ENCODE measurements around the gene LRP1B. TPM values are rescaled to one million over a fixed set of nuclear protein-coding genes. Genes with fewer than 3 reads are reported as not detected.

LRP1B gene
- total and polyA plus RNA-seq, 2 donors (not counting 1 experiment from before 2014, with no cell fraction given), result not detected

DNA sequence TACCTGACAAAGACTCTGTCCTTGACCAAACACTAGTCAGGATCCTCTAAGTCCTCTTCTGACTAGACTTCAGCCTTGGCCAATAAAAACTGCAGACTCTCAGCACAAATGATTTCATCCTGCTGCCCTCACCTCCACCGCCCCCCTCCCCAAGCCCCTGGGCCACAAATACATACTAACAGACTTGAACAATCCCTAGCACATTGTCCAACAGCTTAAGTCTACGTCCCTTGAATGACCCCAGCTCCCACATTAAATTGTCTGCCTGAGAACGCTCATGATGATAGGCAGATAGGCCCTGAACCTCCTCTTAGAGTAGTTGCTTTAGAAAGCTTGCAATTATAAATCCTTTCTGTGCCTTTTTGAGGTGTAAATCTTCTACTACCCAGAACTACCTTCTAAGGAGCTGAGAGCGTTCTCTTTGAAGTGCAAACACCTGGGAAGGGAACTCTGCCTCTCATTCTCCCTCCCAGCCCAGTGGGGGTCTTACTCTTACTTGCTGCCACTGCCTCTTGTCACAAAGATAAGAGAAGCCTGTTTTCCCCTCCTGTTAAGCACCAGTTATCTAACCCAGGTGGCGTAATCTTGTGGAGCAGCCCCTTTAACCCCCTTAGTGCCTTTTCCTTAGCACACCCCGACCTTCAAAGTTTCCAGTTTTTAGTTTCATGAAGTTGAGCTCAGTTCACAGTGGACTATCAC is 1225.6 kb downstream of the LRP1B start:
- Histone ChIP-seq H2AFZ (ENCODE audit: insufficient read depth, low read depth, low read length, poor library complexity, severe bottlenecking) (no peak overlapping the region), H3K79me2 (ENCODE audit: control insufficient read depth, insufficient read depth, low read length) (no peaks in the 10 kb centered on the region), H4K20me1 (ENCODE audit: control insufficient read depth, insufficient read depth, low read length, poor library complexity, severe bottlenecking) (no peaks in the 10 kb centered on the region), H3K9me3 (ENCODE audit: control extremely low read depth in 1 of 3, control insufficient read depth in 2 of 3, insufficient read depth in 1 of 3, low read length in 2 of 3) (no peaks in the 10 kb centered on the region), H3K4me3 (ENCODE audit: control extremely low read depth in 1 of 5, extremely low read depth in 1 of 5, insufficient read depth in 1 of 5, low read depth in 2 of 5, low read length in 4 of 5) (no peak overlapping the region), H3K36me3 (replicated peaks in 1 of 2; ENCODE audit: control extremely low read depth in 1 of 2, control insufficient read depth in 1 of 2, extremely low read depth in 1 of 2, insufficient read depth in 2 of 2, low read length in 1 of 2) (no peaks in the 10 kb centered on the region), H3K4me1 (ENCODE audit: control insufficient read depth in 2 of 2, insufficient read depth in 2 of 2, low read length in 2 of 2) (no peaks in the 10 kb centered on the region), H3K27ac (ENCODE audit: low read length in 2 of 2) (no peak overlapping the region), H3K27me3 (replicated peaks in 1 of 4; ENCODE audit: control extremely low read depth in 1 of 4, control insufficient read depth in 3 of 4, insufficient read depth in 4 of 4, low read length in 3 of 4) (no peaks in the 10 kb centered on the region), H3K9ac (ENCODE audit: low read length) (no peak overlapping the region), H3K4me2 (replicated peaks; ENCODE audit: low read depth, low read length, poor library complexity, severe bottlenecking) (no peak overlapping the region)
- no peaks in the 10 kb centered on the region for H3K4me1 Mint-ChIP-seq
- no peak for TF ChIP-seq EZH2 (IDR thresholded peaks at IDR 0.05; ENCODE audit: borderline replicate concordance, insufficient read depth, low read depth, low read length, poor library complexity, severe bottlenecking)
- TF ChIP-seq, protein P1, sequence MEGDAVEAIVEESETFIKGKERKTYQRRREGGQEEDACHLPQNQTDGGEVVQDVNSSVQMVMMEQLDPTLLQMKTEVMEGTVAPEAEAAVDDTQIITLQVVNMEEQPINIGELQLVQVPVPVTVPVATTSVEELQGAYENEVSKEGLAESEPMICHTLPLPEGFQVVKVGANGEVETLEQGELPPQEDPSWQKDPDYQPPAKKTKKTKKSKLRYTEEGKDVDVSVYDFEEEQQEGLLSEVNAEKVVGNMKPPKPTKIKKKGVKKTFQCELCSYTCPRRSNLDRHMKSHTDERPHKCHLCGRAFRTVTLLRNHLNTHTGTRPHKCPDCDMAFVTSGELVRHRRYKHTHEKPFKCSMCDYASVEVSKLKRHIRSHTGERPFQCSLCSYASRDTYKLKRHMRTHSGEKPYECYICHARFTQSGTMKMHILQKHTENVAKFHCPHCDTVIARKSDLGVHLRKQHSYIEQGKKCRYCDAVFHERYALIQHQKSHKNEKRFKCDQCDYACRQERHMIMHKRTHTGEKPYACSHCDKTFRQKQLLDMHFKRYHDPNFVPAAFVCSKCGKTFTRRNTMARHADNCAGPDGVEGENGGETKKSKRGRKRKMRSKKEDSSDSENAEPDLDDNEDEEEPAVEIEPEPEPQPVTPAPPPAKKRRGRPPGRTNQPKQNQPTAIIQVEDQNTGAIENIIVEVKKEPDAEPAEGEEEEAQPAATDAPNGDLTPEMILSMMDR (IDR thresholded peaks at IDR 0.05), result no peak
- CTCF ChIA-PET, result no interaction called here
- intact Hi-C loops (cut with micrococcal nuclease), result no loop called here
- peaks cover 7% of the 10 kb centered on the region for H3K9me3 Mint-ChIP-seq (ENCODE audit: insufficient read depth)
- no peak overlapping the region for H3K27ac Mint-ChIP-seq
- no peak for DNase-seq
- no peak overlapping the region for H3K4me3 Mint-ChIP-seq
- POLR2A ChIA-PET, result no interaction called here
- H3K27me3 Mint-ChIP-seq, result no peaks in the 10 kb centered on the region
- WGBS (ENCODE audit: insufficient coverage), result 76% methylated on average over 3 of the region's 6 CpGs
- ATAC-seq (ENCODE audit: low read depth), result no peak

DNA sequence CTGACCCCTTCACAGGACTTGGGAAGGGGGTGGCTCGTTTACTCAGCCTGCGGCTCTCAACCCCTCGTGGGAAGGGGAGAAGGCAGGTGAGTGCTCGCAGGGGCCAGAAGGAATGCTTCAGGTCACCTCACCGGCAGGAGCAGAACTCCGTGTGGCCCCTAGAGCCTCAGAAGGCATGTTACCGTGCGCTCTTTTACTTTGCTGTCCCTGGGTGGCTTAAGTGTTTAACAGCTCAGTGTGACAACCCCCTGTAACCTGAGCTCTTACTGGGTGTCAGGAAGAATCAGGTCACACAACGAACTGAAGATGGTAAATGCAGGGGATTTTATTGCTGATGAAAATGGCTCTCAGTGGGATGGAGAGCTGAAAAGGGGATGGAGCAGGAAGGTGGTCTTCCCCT is 1235.4 kb downstream of the LRP1B start:
- H3K27me3 ChIP-seq (replicated peaks in 1 of 4; ENCODE audit: control extremely low read depth in 1 of 4, control insufficient read depth in 3 of 4, insufficient read depth in 4 of 4, low read length in 3 of 4), result no peaks in the 10 kb centered on the region
- H3K4me1 Mint-ChIP-seq, result no peaks in the 10 kb centered on the region
- H2AFZ ChIP-seq (ENCODE audit: insufficient read depth, low read depth, low read length, poor library complexity, severe bottlenecking), result no peak overlapping the region
- no peak overlapping the region for H3K9ac ChIP-seq (ENCODE audit: low read length)
- ChIA-PET CTCF (no interaction called here), POLR2A (no interaction called here)
- H4K20me1 ChIP-seq (ENCODE audit: control insufficient read depth, insufficient read depth, low read length, poor library complexity, severe bottlenecking), result no peaks in the 10 kb centered on the region
- no peak overlapping the region for H3K4me2 ChIP-seq (replicated peaks; ENCODE audit: low read depth, low read length, poor library complexity, severe bottlenecking)
- H3K27ac Mint-ChIP-seq, result no peak overlapping the region
- ATAC-seq (ENCODE audit: low read depth) (no peak), DNase-seq (no peak)
- no peaks in the 10 kb centered on the region for H3K9me3 Mint-ChIP-seq (ENCODE audit: insufficient read depth)
- no peaks in the 10 kb centered on the region for H3K27me3 Mint-ChIP-seq
- no peak for TF ChIP-seq EZH2 (IDR thresholded peaks at IDR 0.05; ENCODE audit: borderline replicate concordance, insufficient read depth, low read depth, low read length, poor library complexity, severe bottlenecking)
- TF ChIP-seq, protein P1 (IDR thresholded peaks at IDR 0.05), result no peak
- no peaks in the 10 kb centered on the region for H3K4me1 ChIP-seq (ENCODE audit: control insufficient read depth in 2 of 2, insufficient read depth in 2 of 2, low read length in 2 of 2)
- WGBS (ENCODE audit: insufficient coverage), result 89% methylated on average over 8 of the region's 9 CpGs
- no peaks in the 10 kb centered on the region for H3K79me2 ChIP-seq (ENCODE audit: control insufficient read depth, insufficient read depth, low read length)
- no peak overlapping the region for H3K4me3 Mint-ChIP-seq
- intact Hi-C loops (cut with micrococcal nuclease), result no loop called here
- peaks cover 0 to 10% (median 0%) of the 10 kb centered on the region in 3 donors for H3K9me3 ChIP-seq (ENCODE audit: control extremely low read depth in 1 of 3, control insufficient read depth in 2 of 3, insufficient read depth in 1 of 3, low read length in 2 of 3)
- H3K4me3 ChIP-seq (ENCODE audit: control extremely low read depth in 1 of 5, extremely low read depth in 1 of 5, insufficient read depth in 1 of 5, low read depth in 2 of 5, low read length in 4 of 5), result no peak overlapping the region
- H3K36me3 ChIP-seq (replicated peaks in 1 of 2; ENCODE audit: control extremely low read depth in 1 of 2, control insufficient read depth in 1 of 2, extremely low read depth in 1 of 2, insufficient read depth in 2 of 2, low read length in 1 of 2), result no peaks in the 10 kb centered on the region
- H3K27ac ChIP-seq (ENCODE audit: low read length in 2 of 2), result no peak overlapping the region
